ENCODE results near the gene RAP1GAP2.
"Not testable (repeated sequence)": the region's sequence is repeated elsewhere in the genome, so short reads cannot be mapped to it uniquely, and the experiment has no call there.

RAP1GAP2 gene

GRCh38 chr17:2796164-2797125 is at the start of gene RAP1GAP2:
TSS of gene RAP1GAP2 (plus strand) at chr17:2796438. CDS start at chr17:2796528, 90 bp downstream.
- DNase-seq = peak; percentile 59

DNA sequence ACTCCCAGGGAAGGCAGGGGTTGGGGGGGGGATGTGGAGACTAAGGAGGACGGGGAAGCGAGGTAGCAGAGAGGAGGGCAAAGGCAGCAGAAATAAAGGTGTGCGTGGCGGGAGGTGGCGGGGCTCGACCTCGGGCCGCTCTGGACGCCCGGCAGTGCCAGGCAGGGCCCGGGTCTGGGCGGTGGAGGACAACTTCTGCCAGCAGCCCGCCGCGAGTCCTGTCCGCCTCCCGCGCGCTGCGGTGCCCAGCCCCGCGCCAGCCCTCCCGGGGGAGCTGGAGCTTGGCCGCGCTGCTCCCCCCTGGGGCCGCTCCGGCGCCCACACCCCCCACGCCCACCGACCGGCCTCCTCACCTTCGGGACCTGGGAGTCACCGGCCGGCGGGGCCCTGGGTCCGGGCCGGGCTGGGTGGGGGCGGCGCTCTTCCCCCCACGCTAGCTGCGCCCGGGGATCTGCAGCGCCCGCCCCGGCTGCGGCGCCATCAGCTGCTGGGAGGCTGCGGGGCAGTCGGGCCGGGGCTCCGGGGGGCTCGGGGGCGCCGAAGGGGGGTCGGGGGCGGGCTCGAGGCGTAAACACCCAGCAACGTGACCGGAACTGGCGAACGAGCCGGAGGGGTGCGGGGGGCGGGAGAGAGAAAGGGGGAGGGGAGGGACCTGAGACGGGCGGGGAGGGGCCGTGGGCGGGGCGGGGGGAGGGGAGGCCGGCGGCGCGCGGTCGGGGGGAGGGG is 47.0 kb upstream of the RAP1GAP2 start, which contains the start of gene CCDC92B:
Gene CCDC92B, minus strand, starts transcription at position 595 of the 726 bp plus-strand sequence. CDS start 14,507 bp downstream, outside the sequence.
- no peak for DNase-seq

- peak; percentile 63 for DNase-seq
Observed at GRCh38 chr17:2749784-2750181, 46.5 kb upstream of the RAP1GAP2 start.

DNA sequence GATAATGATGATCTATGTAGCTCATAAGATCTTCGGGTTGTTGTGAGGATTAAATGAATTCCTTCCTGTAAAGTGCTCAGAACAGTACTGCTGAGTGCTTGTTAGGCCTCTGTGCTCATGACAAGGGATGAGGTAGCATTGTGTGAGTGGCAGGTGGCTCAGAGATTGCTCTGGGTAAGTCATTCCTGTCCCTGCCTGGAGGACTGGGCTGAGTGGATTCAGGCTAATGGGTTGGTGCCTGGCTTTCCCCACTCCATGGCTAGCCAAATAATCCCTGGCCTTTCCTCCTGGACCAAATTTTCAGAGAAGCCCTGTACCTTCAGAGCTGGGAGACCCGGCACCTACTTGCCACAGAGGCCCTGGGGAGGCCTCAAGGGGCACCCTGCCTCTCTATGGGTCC is 45.5 kb upstream of the RAP1GAP2 start:
- no peak for DNase-seq

GRCh38 chr17:2751491-2751890 is 44.7 kb upstream of the RAP1GAP2 start:
- no peak for DNase-seq

- no peak for DNase-seq
Observed at GRCh38 chr17:2755891-2756724, 40.1 kb upstream of the RAP1GAP2 start.

- DNase-seq = no peak
Observed at GRCh38 chr17:2758870-2759269, 37.4 kb upstream of the RAP1GAP2 start.

GRCh38 chr17:2770129-2770528 is 26.1 kb upstream of the RAP1GAP2 start:
- DNase-seq = no peak

GRCh38 chr17:2775206-2775605 is 21.0 kb upstream of the RAP1GAP2 start:
- no peak for DNase-seq

- DNase-seq = no peak
Observed at GRCh38 chr17:2776589-2777241, 19.5 kb upstream of the RAP1GAP2 start.

DNA sequence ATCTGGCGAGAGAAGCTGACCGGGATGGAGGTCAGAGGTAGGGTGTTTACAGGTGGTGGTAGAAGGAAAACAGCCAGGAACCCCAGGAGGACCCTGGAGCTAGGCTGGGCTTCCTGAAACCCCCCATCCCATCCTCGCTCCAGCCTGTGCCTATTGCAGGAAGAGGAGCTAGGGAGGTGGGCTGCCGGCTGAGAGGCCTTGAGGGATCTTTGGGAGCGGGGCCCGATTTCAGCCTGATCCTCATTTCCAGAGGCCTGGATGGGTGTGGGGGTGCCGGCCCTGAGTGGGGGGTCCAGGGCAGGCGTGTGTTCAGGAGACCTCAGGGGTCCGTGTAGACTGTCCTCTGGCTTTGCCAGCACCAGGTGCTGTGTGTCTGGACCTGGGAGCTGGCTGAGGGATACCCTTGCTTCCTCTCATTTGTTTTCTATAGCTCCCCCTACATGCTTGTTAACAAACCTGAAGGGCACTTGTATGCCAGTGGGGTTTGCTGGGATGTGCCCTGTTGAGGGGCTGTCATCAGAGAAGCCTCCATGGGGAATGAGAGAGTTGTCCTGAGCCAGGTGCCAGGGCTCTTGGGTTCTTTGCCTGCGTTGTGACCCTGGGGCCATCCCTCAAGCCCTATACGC is 18.9 kb upstream of the RAP1GAP2 start:
- DNase-seq = no peak

GRCh38 chr17:2778489-2778888 is 17.7 kb upstream of the RAP1GAP2 start:
- DNase-seq = no peak

DNA sequence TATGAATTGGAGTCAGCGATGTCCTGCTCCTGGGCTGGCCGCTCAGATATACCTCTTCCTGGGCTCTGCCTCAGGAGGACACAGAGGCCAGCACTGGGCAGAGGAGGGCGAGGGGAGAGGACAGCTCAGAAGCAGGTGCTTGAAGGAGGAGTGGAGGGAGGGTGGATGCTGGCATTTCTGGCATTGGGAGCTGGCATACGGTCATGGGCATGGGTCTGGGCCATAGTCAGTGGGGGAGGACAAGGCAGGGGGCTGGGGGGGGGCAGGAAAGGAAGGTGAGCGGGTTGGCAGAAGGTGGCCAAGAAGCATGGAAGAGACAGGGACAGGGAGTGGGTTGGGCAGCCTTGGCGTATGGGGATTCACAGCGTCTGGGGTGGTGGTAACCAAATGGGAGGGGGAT is 16.7 kb upstream of the RAP1GAP2 start:
- no peak for DNase-seq

- no peak for DNase-seq
Observed at GRCh38 chr17:2780256-2780655, 16.0 kb upstream of the RAP1GAP2 start.

DNA sequence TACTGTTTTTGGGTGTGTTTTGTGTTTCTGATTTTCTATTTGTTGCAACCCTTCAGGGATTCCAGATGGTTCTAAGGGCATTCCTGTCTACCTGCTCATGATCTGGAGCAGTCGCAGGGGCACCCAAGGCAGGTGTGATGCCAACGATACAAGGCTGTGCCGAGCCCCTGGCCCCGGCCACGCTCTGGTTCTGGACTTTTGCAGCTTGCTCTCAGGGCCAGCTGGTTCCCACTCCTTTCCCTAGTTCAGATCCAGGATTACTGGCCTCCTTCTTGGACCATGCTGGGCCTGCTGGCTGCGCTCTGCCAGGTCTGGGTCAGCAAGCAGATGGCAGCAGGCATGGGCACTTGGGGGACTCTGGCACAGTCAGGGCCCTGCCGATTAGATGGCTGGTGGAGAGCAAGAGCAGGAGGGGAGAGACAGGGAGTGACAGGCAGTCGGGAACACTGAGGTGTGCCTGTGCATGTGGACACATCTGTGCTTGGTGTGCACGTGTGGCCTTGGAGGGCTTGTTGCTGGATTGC is 15.2 kb upstream of the RAP1GAP2 start:
- no peak for DNase-seq

- not testable (repeated sequence) for DNase-seq
Observed at GRCh38 chr17:2781598-2781997, 14.6 kb upstream of the RAP1GAP2 start.

DNA sequence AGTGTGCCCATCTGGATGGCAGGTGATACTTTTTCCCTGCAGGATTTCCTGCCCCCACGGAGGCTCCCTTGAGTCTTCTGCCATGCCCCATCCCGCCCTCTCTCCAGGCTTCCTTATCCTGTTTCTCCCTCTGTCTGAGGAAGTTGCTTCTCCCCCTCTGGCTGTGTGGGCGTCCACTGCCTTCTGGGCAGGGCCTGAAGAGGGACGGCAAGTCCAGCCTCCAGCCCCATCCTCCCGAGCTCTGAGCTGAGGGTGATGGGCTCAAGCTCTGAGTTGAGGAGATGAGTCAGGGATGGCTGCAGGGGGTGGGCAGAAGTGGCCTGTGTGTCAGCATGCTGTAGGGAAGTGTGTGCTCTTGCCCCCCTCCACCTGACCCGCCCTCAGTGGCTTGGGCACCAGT is 14.2 kb upstream of the RAP1GAP2 start:
- no peak for DNase-seq

DNA sequence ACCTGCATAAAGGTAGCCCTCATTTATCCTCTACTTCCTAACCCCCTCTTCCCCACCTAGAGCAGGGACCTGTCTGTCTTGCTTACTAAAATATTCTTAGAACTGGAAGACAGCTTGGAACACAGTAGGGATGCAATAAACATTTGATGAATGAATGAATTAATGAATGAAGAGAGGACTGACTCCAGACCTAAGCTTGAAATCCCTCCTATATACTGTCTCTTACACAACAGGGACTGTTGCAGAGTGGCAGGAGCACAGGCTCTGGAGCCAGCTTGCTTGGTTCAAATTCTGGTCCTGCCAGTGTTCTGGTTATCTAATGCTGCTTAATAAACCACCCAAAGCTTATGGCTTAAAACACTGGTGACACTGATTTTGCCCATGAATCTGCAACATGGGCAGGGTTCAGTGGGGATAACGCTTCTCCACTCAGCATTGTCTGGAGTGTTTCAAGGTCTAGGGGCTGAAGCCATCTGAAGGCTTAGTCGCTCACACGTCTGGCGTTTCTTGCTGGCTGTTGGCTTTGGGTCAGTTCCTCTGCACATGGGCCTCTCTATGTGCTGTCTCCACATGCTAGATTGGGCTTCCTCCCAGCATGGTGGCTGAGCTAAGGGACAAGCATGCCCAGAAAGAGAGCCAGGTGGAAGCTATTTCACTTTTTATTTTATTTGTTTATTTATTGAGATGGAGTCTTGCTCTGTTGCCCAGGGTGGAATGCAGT is 12.8 kb upstream of the RAP1GAP2 start:
- no peak for DNase-seq

DNA sequence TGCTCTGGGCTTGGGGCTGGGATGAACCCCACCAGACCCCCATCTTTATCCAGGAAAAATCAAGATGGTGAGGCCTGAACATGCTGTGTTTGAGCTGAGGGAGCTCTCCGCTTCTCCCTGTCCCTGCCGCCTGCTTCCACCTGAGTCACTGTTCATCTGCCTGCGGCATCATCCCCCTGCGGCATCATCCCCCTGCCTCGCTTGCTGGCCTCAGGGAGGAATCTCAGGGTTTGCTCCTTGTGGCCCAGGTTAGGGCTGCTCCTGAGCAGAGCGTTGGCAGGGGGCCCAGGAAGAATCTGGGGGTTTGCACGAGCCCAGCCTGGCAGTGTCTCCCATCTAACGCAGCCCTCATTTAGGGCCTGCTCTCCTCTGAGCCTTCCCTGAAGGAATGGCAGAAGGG is 11.4 kb upstream of the RAP1GAP2 start:
- no peak for DNase-seq

- not testable (repeated sequence) for DNase-seq
Observed at GRCh38 chr17:2785376-2785775, 10.9 kb upstream of the RAP1GAP2 start.

Measured in stimulated activated CD4-positive, alpha-beta T cell treated with anti-CD3 and anti-CD28 coated beads, Interleukin-1b, Interleukin-23, amount 100 ng/mL, for 48 hours (primary cell).